Neuronal stem cell (in vitro differentiated cells): ENCODE data around the gene ZNF219.

Experiments
- DNase-seq: peaks from one replicate; pipeline ENCODE4 v3.0.0-alpha.2; 2013; ENCODE audit warnings: low spot score
- H2AFZ ChIP-seq: one replicate; pipeline ENCODE4 v1.6.1; 2013; ENCODE audit warnings: mild to moderate bottlenecking, low read length, inconsistent platforms
- H2AK5ac ChIP-seq: 2 replicates; pipeline ENCODE4 v1.6.1; 2013; ENCODE audit warnings: low read depth, mild to moderate bottlenecking, inconsistent platforms, low read length, moderate library complexity, mixed read lengths
- H2BK120ac ChIP-seq: 2 replicates; pipeline ENCODE4 v1.6.1; 2013; ENCODE audit warnings: low read depth, mild to moderate bottlenecking, inconsistent platforms, low read length, moderate library complexity, mixed read lengths
- H2BK12ac ChIP-seq: one replicate; pipeline ENCODE4 v1.6.1; 2013; ENCODE audit warnings: low read length, inconsistent platforms
- H2BK15ac ChIP-seq: 2 replicates; pipeline ENCODE4 v1.6.1; 2013; ENCODE audit warnings: mild to moderate bottlenecking, low read length, inconsistent platforms, mixed read lengths
- H2BK5ac ChIP-seq: one replicate; pipeline ENCODE4 v1.6.1; 2013; ENCODE audit warnings: inconsistent platforms, mild to moderate bottlenecking, low read length, moderate library complexity
- H3K14ac ChIP-seq: one replicate; pipeline ENCODE4 v1.6.1; 2013; ENCODE audit warnings: low read length, inconsistent platforms
- H3K18ac ChIP-seq: 2 replicates; pipeline ENCODE4 v1.6.1; 2013; ENCODE audit warnings: low read length, inconsistent platforms
- H3K23ac ChIP-seq: 2 replicates; pipeline ENCODE4 v1.6.1; 2013; ENCODE audit warnings: low read depth, mild to moderate bottlenecking, mixed read lengths, low read length, inconsistent platforms; ENCODE audit not compliant: poor library complexity
- H3K27ac ChIP-seq: replicated peaks from 3 replicates; pipeline ENCODE4 v1.5.1; 2013; ENCODE audit warnings: low read length, inconsistent platforms
- H3K27me3 ChIP-seq, 3 experiments: 2 replicates each; pipeline ENCODE4 v1.6.1; 2013; ENCODE audit warnings: low read length in 3 of 3, mild to moderate bottlenecking in 2 of 3, inconsistent platforms in 1 of 3, low read depth in 1 of 3, mixed read lengths in 1 of 3, moderate library complexity in 1 of 3; ENCODE audit not compliant: control insufficient read depth in 3 of 3, insufficient read depth in 3 of 3
- H3K36me3 ChIP-seq, 2 donors: replicated peaks in 1 of 2; 2 replicates each; pipeline ENCODE4 v1.6.1; 2013; ENCODE audit warnings: low read length in 2 of 2; ENCODE audit not compliant: control insufficient read depth in 2 of 2, insufficient read depth in 2 of 2
- H3K4ac ChIP-seq: 2 replicates; pipeline ENCODE4 v1.6.1; 2013; ENCODE audit warnings: inconsistent platforms, mild to moderate bottlenecking, low read length, moderate library complexity
- H3K4me1 ChIP-seq, 2 donors: 1 replicate in 1 of 2; 2 replicates in 1 of 2; pipeline ENCODE4 v1.6.1; 2013; ENCODE audit warnings: low read length in 2 of 2, low read depth in 1 of 2; ENCODE audit not compliant: control insufficient read depth in 2 of 2, insufficient read depth in 1 of 2
- H3K4me2 ChIP-seq: one replicate; pipeline ENCODE4 v1.6.1; 2013; ENCODE audit warnings: mild to moderate bottlenecking, low read length, inconsistent platforms; ENCODE audit not compliant: insufficient read depth, poor library complexity, severe bottlenecking
- H3K4me3 ChIP-seq, 2 donors: 2 replicates each; pipeline ENCODE4 v1.5.1; 2013; ENCODE audit warnings: low read length in 2 of 2, mild to moderate bottlenecking in 2 of 2, inconsistent platforms in 1 of 2, moderate library complexity in 1 of 2
- H3K79me1 ChIP-seq: one replicate; pipeline ENCODE4 v1.6.1; 2013; ENCODE audit warnings: low read depth, mild to moderate bottlenecking, inconsistent platforms, low read length, moderate library complexity
- H3K9ac ChIP-seq: one replicate; pipeline ENCODE4 v1.6.1; 2013; ENCODE audit warnings: mild to moderate bottlenecking, low read depth, low read length, inconsistent platforms; ENCODE audit not compliant: poor library complexity
- H3K9me3 ChIP-seq, 2 donors: replicated peaks in 1 of 2; 2 replicates each; pipeline versions ENCODE3 to v1.6.1; 2013; ENCODE audit warnings: low read length in 2 of 2, mild to moderate bottlenecking in 2 of 2, inconsistent platforms in 1 of 2, low read depth in 1 of 2, mixed read lengths in 1 of 2, moderate library complexity in 1 of 2; ENCODE audit not compliant: control insufficient read depth in 2 of 2, insufficient read depth in 1 of 2
- H4K8ac ChIP-seq: one replicate; pipeline ENCODE4 v1.6.1; 2013; ENCODE audit warnings: low read depth, mild to moderate bottlenecking, inconsistent platforms, low read length, moderate library complexity
- H4K91ac ChIP-seq: one replicate; pipeline ENCODE4 v1.6.1; 2013; ENCODE audit warnings: low read length, low read depth, mild to moderate bottlenecking, inconsistent platforms; ENCODE audit not compliant: poor library complexity
- WGBS, 2 donors: extraction: QIAGEN DNeasy Blood & Tissue Kit; methylation state at CpG; one replicate each; pipeline ENCODE4 v1.1.7; 2013; ENCODE audit warnings: missing lambda C conversion rate in 2 of 2, mixed read lengths in 1 of 2; ENCODE audit not compliant: insufficient read length in 2 of 2, insufficient replicate concordance in 1 of 2; ENCODE audit errors: extremely low coverage in 2 of 2; 5-methylcytosine and 5-hydroxymethylcytosine counted together

The ZNF219 gene

DNA sequence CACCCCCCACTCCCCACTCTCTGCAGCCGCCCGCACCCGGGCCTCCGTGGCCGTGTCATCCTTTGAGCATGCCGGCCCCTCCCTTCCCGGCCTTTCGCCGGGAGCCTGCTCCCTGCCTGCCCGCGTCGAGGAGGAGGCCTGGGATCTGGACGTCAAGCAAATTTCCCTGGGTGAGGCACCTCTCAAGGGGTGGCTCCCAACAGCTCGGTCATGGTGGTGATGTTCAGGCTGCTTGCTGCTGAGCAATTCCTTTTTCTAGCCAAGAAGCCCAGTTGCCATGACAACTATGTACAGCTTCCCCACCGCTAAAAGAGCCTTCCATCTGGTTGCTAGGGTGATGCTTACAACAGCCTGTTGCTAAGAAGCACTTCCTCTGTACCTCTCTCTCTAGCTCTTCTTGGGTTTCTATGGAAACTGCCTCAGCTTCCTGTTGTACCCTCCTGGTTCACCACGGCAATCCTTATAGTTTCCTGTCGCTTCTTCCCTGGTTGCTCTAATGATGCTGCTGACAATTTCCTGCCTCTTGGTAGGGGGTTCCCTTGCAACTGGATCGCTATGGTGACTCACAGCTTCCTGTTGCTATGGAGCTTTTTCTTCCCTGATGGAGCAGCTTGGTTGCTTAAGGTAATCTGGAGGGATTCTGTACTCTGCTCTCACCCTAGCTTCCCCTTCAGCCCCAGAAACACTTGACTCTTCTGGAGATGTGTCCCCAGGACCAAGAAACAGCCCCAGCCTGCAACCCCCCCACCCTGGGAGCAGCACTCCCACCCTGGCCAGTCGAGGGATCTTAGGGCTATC, 11.0 kb downstream of the ZNF219 start:
- H3K23ac ChIP-seq, result peak overlapping the region; percentile 61
- peaks cover 11 to 12% of the 10 kb centered on the region in 2 donors for H3K4me1 ChIP-seq
- no peak overlapping the region for H4K91ac ChIP-seq
- no peak overlapping the region for H3K14ac ChIP-seq
- H3K9me3 ChIP-seq, result peaks cover 0 to 8% of the 10 kb centered on the region in 2 donors
- H3K4ac ChIP-seq, result no peak overlapping the region
- H3K36me3 ChIP-seq, result peaks cover 68 to 92% of the 10 kb centered on the region in 2 donors
- H3K18ac ChIP-seq, result peak overlapping the region; percentile 39
- no peak overlapping the region for H2BK5ac ChIP-seq
- H3K27me3 ChIP-seq, result no peaks in the 10 kb centered on the region
- no peak overlapping the region for H2BK120ac ChIP-seq
- WGBS, 2 donors, result no CpG with 5 or more reads among the region's 19 CpGs
- peak; percentile 74 for DNase-seq
- no peak overlapping the region for H2AFZ ChIP-seq
- H4K8ac ChIP-seq, result no peak overlapping the region
- no peak overlapping the region for H3K4me2 ChIP-seq
- peak overlapping the region; percentile 48 for H3K27ac ChIP-seq
- H2AK5ac ChIP-seq, result peak overlapping the region; percentile 69
- no peak overlapping the region for H2BK15ac ChIP-seq
- H3K4me3 ChIP-seq, result no peak overlapping the region
- no peak overlapping the region for H2BK12ac ChIP-seq
- H3K79me1 ChIP-seq, result peaks cover 6% of the 10 kb centered on the region
- peak overlapping the region; percentile 31 for H3K9ac ChIP-seq

DNA sequence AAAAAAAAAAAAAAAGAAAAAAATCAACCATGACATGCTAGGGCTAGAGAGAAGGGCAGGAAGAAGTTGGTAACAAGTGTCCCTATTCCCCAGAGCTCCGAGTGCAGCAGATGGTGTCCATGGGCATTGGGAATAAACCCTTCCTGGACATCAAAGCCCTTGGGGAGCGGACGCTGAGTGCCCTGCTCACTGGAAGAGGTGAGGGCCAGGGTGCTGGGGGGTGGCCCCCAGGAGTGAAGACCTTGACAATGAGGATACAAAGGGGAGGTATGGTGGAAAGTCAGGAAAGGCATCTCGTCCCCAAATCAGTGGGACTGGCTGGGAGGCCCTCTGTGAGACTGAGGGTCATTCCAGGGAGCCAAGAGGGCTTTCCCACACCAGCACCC, 11.6 kb downstream of the ZNF219 start:
- H4K8ac ChIP-seq, result no peak overlapping the region
- H2BK12ac ChIP-seq, result no peak overlapping the region
- H2BK120ac ChIP-seq, result no peak overlapping the region
- no peak overlapping the region for H2BK5ac ChIP-seq
- H2AK5ac ChIP-seq, result peak overlapping the region; percentile 69
- WGBS, 2 donors, result no CpG with 5 or more reads among the region's 4 CpGs
- peak overlapping the region; percentile 74 for H3K18ac ChIP-seq
- H3K4ac ChIP-seq, result no peak overlapping the region
- H3K36me3 ChIP-seq, result peaks cover 69 to 92% of the 10 kb centered on the region in 2 donors
- H4K91ac ChIP-seq, result no peak overlapping the region
- peaks cover 0 to 8% of the 10 kb centered on the region in 2 donors for H3K9me3 ChIP-seq
- peak overlapping the region; percentile 48 for H3K27ac ChIP-seq
- H3K14ac ChIP-seq, result no peak overlapping the region
- H3K23ac ChIP-seq, result peak overlapping the region; percentile 61
- H3K79me1 ChIP-seq, result peaks cover 3% of the 10 kb centered on the region
- peaks cover 10 to 11% of the 10 kb centered on the region in 2 donors for H3K4me1 ChIP-seq
- no peaks in the 10 kb centered on the region for H3K27me3 ChIP-seq
- H3K9ac ChIP-seq, result peak overlapping the region; percentile 31
- H3K4me3 ChIP-seq, result peak overlapping the region in 1 of 2 donors; percentile 27
- H2BK15ac ChIP-seq, result no peak overlapping the region
- H2AFZ ChIP-seq, result no peak overlapping the region
- DNase-seq, result no peak
- H3K4me2 ChIP-seq, result no peak overlapping the region

DNA sequence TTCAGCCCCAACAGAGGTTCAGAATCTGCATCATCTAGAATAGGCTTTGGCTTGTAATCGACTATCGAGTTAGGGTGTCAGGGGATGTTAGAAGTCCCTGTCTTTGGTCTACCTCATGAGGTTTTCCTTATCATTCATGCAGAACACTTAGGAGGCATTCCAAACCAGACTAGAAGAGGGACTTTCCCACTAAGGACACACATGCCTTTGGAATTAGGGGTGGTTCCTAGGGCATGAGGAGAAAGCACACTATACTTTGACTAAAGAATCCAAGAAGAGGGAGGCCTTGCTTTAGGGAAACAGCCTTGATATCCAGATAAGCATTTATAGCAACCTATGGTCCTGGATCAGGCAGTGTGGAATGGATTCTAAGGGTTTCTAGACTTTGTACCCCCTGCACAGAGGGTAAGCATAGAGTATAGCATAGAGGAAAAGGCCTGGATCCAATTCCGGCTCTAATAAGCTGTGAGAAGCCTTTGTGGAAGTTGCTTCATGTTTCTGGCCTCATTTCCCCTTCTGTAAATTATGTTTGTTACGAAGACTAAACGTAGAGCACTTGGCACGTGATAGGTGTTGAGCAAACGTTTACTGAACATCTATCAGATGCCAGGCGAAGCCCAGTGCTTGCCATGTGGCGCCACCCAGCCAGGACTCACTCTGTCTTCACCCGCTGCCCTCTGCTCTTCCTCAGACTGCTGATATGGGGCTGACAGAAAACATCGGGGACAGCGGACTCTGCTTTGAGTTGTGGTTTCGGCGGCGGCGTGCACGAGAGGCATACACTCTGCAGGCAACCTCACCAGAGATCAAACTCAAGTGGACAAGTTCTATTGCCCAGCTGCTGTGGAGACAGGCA, 13.2 kb downstream of the ZNF219 start:
- peaks cover 10 to 11% of the 10 kb centered on the region in 2 donors for H3K4me1 ChIP-seq
- WGBS, 2 donors, result no CpG with 5 or more reads among the region's 17 CpGs

DNA sequence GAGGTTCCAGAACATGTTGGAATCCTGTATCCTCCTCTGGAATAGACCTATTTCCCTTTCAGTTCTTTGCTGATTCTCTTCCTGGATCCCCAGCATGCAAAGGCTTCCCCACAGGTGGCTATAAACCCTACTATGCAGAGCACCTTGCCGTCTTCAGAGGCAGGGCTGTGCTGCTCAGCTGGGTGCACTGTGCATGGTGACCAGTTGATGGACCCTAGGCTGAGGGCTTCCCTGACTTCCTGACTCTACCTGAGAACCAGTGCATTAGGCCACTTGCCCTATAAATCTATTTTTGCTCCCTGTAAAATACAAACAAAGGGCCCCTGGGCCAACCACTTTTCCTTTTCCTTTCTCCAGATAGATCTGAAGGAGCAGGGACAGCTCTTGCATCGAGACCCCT, 14.1 kb downstream of the ZNF219 start:
- Histone ChIP-seq H3K27ac (no peak overlapping the region), H3K9ac (no peak overlapping the region), H2BK12ac (no peak overlapping the region), H2BK15ac (no peak overlapping the region), H2AFZ (no peak overlapping the region), H3K4me2 (no peak overlapping the region), H4K8ac (no peak overlapping the region), H3K4ac (no peak overlapping the region), H3K79me1 (no peaks in the 10 kb centered on the region), H2AK5ac (no peak overlapping the region), H3K36me3 (peaks cover 64 to 92% of the 10 kb centered on the region in 2 donors), H3K4me1 (peaks cover 10 to 11% of the 10 kb centered on the region in 2 donors), H2BK120ac (no peak overlapping the region), H4K91ac (no peak overlapping the region), H2BK5ac (no peak overlapping the region), H3K27me3 (no peaks in the 10 kb centered on the region), H3K23ac (no peak overlapping the region), H3K18ac (no peak overlapping the region), H3K9me3 (peaks cover 0 to 8% of the 10 kb centered on the region in 2 donors), H3K4me3 (no peak overlapping the region), H3K14ac (no peak overlapping the region)
- WGBS, 2 donors, result no CpG with 5 or more reads among the region's 2 CpGs
- DNase-seq, result no peak

More for the DNA sequence above, 13.2 kb downstream of the ZNF219 start:
- no peak overlapping the region for H2AFZ ChIP-seq
- no peak overlapping the region for H3K14ac ChIP-seq
- H3K4me3 ChIP-seq, result no peak overlapping the region
- no peak overlapping the region for H2BK120ac ChIP-seq
- H2BK5ac ChIP-seq, result no peak overlapping the region
- DNase-seq, result no peak
- peaks cover 0 to 8% of the 10 kb centered on the region in 2 donors for H3K9me3 ChIP-seq
- H3K23ac ChIP-seq, result no peak overlapping the region
- peaks cover 66 to 92% of the 10 kb centered on the region in 2 donors for H3K36me3 ChIP-seq
- H3K27me3 ChIP-seq, result no peaks in the 10 kb centered on the region
- H3K4ac ChIP-seq, result no peak overlapping the region
- H3K18ac ChIP-seq, result no peak overlapping the region
- H3K79me1 ChIP-seq, result no peaks in the 10 kb centered on the region
- no peak overlapping the region for H3K27ac ChIP-seq
- no peak overlapping the region for H2BK12ac ChIP-seq
- H4K91ac ChIP-seq, result no peak overlapping the region
- no peak overlapping the region for H4K8ac ChIP-seq
- no peak overlapping the region for H3K4me2 ChIP-seq
- no peak overlapping the region for H2BK15ac ChIP-seq
- H2AK5ac ChIP-seq, result no peak overlapping the region
- H3K9ac ChIP-seq, result no peak overlapping the region
